SK-N-SH treated with all-trans-retinoic acid at 6 μM for 48 hours (cell line): ENCODE data around the gene CHFR.
"Not testable (repeated sequence)": the region's sequence is repeated elsewhere in the genome, so short reads cannot be mapped to it uniquely, and the experiment has no call there.

Experiments used
- ATAC-seq: fragments of 200-7000 bp; cut with Tn5 transposase; 3 replicates; pipeline ENCODE4 v1.9.1; 2020; ENCODE audit warnings: mild to moderate bottlenecking, moderate library complexity
- ARNTL ChIP-seq: fragments of 450-650 bp; formaldehyde crosslinking; IDR thresholded peaks from 2 replicates; pipeline ENCODE4 v1.5.0; 2020; ENCODE audit warnings: low read depth, mild to moderate bottlenecking, moderate library complexity, borderline replicate concordance
- BACH2 ChIP-seq: fragments of 250-450 bp; sonication (Bioruptor Pico); IDR thresholded peaks from 2 replicates; pipeline ENCODE4 v1.9.0; 2021; ENCODE audit warnings: mild to moderate bottlenecking, borderline replicate concordance
- CSDC2 ChIP-seq: fragments of 250-450 bp; sonication (Bioruptor Pico); IDR thresholded peaks from 2 replicates; pipeline ENCODE4 v1.5.0; 2020; ENCODE audit warnings: mild to moderate bottlenecking, moderate library complexity
- ESRRG ChIP-seq: fragments of 250-450 bp; sonication (Bioruptor Pico); IDR thresholded peaks from 2 replicates; pipeline ENCODE4 v1.6.1; 2021; ENCODE audit warnings: mild to moderate bottlenecking
- GLIS3 ChIP-seq: fragments of 250-450 bp; sonication (Bioruptor Pico); IDR thresholded peaks from 2 replicates; pipeline ENCODE4 v1.5.0; 2020; ENCODE audit warnings: mild to moderate bottlenecking, moderate library complexity
- ISL1 ChIP-seq: fragments of 250-450 bp; sonication (Bioruptor Pico); IDR thresholded peaks from 2 replicates; pipeline ENCODE4 v2.1.2; 2022; ENCODE audit warnings: mild to moderate bottlenecking, moderate library complexity
- OSR1 ChIP-seq: fragments of 250-450 bp; sonication (Bioruptor Pico); IDR thresholded peaks from 2 replicates; pipeline ENCODE4 v1.8.0; 2022; ENCODE audit warnings: moderate library complexity, mild to moderate bottlenecking, inconsistent platforms
- PPARA ChIP-seq: fragments of 250-450 bp; sonication (Bioruptor Pico); IDR thresholded peaks from 2 replicates; pipeline ENCODE4 v1.5.0; 2020; ENCODE audit warnings: mild to moderate bottlenecking, borderline replicate concordance
- RARB ChIP-seq: fragments of 250-450 bp; sonication (Bioruptor Pico); IDR thresholded peaks from 2 replicates; pipeline ENCODE4 v1.8.0; 2021; ENCODE audit warnings: mild to moderate bottlenecking, moderate library complexity
- SNAI2 ChIP-seq: fragments of 250-450 bp; sonication (Bioruptor Pico); IDR thresholded peaks from 2 replicates; pipeline ENCODE4 v1.5.0; 2020; ENCODE audit warnings: mild to moderate bottlenecking, moderate library complexity
- TCF4 ChIP-seq: fragments of 250-450 bp; sonication (Bioruptor Pico); IDR thresholded peaks from 2 replicates; pipeline ENCODE4 v1.8.0; 2021; ENCODE audit warnings: mild to moderate bottlenecking, moderate library complexity, borderline replicate concordance
- TOX ChIP-seq: fragments of 250-450 bp; sonication (Bioruptor Pico); IDR thresholded peaks from 2 replicates; pipeline ENCODE4 v1.8.0; 2021; ENCODE audit warnings: mild to moderate bottlenecking, moderate library complexity, borderline replicate concordance
- ZC3H10 ChIP-seq: fragments of 250-450 bp; sonication (Bioruptor Pico); IDR thresholded peaks from 2 replicates; pipeline ENCODE4 v1.5.1; 2021; ENCODE audit warnings: mild to moderate bottlenecking, moderate library complexity
- ZFP3 ChIP-seq: fragments of 250-450 bp; sonication (Bioruptor Pico); IDR thresholded peaks from 2 replicates; pipeline ENCODE4 v1.5.0; 2020; ENCODE audit warnings: mild to moderate bottlenecking, moderate library complexity
- ZFP30 ChIP-seq: fragments of 450-650 bp; formaldehyde crosslinking; IDR thresholded peaks from 2 replicates; pipeline ENCODE4 v1.5.0; 2022; ENCODE audit warnings: mild to moderate bottlenecking, moderate library complexity
- ZNF565 ChIP-seq: fragments of 450-650 bp; formaldehyde crosslinking; conservative IDR thresholded peaks from 2 replicates; pipeline ENCODE4 v1.5.0; 2020; ENCODE audit warnings: low read depth, mild to moderate bottlenecking, moderate library complexity
- ZNF70 ChIP-seq: fragments of 450-650 bp; formaldehyde crosslinking; IDR thresholded peaks from 2 replicates; pipeline ENCODE4 v1.5.0; 2020; ENCODE audit warnings: mild to moderate bottlenecking, moderate library complexity
- ZNF8 ChIP-seq: fragments of 450-650 bp; formaldehyde crosslinking; IDR thresholded peaks from 2 replicates; pipeline ENCODE4 v1.5.0; 2020; ENCODE audit warnings: mild to moderate bottlenecking, moderate library complexity
- TF ChIP-seq, protein P1 (sequence below): fragments of 250-450 bp; sonication (Bioruptor Pico); IDR thresholded peaks from 2 replicates; pipeline ENCODE4 v1.5.0; 2020; ENCODE audit warnings: mild to moderate bottlenecking, moderate library complexity
- TF ChIP-seq, protein P2 (sequence below): fragments of 250-450 bp; sonication (Bioruptor Pico); IDR thresholded peaks from 2 replicates; pipeline ENCODE4 v1.5.1; 2020; ENCODE audit warnings: low read depth, mild to moderate bottlenecking, moderate library complexity
- TF ChIP-seq, protein P3 (sequence below): fragments of 250-450 bp; sonication (Bioruptor Pico); IDR thresholded peaks from 2 replicates; pipeline ENCODE4 v1.8.0; 2021; ENCODE audit warnings: low read depth, mild to moderate bottlenecking, moderate library complexity, borderline replicate concordance
- TF ChIP-seq, protein P4 (sequence below): fragments of 250-450 bp; sonication (Bioruptor Pico); IDR thresholded peaks from 2 replicates; pipeline ENCODE4 v1.8.0; 2020; ENCODE audit warnings: mild to moderate bottlenecking, moderate library complexity, borderline replicate concordance

CHFR gene

DNA sequence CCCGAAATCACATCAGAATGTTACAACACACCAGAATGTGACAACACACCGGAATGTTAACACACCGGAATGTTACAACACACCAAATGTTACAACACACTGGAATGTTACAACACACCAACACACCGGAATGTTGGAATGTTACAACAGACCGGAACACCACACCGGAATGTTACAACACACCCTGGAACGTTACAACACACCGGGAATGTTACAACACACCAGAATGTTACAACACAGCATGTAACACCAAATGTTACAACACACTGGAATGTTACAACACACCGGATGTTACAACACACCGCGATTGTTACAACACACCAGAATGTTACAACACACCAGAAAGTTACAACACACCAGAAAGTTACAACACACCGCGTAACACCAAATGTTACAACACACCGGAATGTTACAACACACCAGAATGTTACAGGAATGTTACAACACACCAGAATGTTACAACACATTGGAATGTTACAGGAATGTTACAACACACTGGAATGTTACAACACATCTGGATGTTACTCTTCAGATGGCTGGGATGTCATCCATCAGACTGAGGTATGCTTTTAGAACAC lies 21.1 kb downstream of the CHFR start:
- ATAC-seq, result no peak
- TF ChIP-seq ESRRG (CRISPR knock-in tag) (no peak), ZNF565 (no peak), BACH2 (no peak), ISL1 (CRISPR knock-in tag) (no peak), CSDC2 (CRISPR knock-in tag) (no peak), ZFP3 (CRISPR knock-in tag) (no peak), OSR1 (CRISPR knock-in tag) (no peak), TOX (CRISPR knock-in tag) (no peak), TCF4 (no peak)
- TF ChIP-seq, protein P1, sequence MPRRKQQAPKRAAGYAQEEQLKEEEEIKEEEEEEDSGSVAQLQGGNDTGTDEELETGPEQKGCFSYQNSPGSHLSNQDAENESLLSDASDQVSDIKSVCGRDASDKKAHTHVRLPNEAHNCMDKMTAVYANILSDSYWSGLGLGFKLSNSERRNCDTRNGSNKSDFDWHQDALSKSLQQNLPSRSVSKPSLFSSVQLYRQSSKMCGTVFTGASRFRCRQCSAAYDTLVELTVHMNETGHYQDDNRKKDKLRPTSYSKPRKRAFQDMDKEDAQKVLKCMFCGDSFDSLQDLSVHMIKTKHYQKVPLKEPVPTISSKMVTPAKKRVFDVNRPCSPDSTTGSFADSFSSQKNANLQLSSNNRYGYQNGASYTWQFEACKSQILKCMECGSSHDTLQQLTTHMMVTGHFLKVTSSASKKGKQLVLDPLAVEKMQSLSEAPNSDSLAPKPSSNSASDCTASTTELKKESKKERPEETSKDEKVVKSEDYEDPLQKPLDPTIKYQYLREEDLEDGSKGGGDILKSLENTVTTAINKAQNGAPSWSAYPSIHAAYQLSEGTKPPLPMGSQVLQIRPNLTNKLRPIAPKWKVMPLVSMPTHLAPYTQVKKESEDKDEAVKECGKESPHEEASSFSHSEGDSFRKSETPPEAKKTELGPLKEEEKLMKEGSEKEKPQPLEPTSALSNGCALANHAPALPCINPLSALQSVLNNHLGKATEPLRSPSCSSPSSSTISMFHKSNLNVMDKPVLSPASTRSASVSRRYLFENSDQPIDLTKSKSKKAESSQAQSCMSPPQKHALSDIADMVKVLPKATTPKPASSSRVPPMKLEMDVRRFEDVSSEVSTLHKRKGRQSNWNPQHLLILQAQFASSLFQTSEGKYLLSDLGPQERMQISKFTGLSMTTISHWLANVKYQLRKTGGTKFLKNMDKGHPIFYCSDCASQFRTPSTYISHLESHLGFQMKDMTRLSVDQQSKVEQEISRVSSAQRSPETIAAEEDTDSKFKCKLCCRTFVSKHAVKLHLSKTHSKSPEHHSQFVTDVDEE (CRISPR knock-in tag), result no peak
- TF ChIP-seq, protein P2, sequence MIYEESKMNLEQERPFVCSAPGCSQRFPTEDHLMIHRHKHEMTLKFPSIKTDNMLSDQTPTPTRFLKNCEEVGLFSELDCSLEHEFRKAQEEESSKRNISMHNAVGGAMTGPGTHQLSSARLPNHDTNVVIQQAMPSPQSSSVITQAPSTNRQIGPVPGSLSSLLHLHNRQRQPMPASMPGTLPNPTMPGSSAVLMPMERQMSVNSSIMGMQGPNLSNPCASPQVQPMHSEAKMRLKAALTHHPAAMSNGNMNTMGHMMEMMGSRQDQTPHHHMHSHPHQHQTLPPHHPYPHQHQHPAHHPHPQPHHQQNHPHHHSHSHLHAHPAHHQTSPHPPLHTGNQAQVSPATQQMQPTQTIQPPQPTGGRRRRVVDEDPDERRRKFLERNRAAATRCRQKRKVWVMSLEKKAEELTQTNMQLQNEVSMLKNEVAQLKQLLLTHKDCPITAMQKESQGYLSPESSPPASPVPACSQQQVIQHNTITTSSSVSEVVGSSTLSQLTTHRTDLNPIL (CRISPR knock-in tag), result no peak

DNA sequence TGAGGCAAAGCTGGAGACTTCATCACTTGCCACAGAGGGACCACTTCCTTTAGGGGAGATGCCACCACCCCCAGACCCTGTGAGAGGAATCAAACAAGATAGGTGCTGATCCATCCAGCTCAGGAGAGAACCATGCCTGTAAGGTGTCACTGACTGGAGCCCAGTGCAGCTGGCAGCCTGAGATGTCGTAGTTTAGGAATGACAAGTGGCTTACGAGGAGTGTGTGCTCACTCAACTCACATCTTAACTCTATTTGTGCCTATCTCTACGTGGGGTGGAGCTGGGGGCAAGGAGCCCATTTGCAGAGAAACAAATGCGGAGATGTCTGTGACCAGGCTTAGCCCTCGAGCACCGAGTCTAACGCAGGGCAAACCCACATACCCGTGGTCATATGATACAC lies 25.8 kb downstream of the CHFR start:
- ATAC-seq, result no peak

DNA sequence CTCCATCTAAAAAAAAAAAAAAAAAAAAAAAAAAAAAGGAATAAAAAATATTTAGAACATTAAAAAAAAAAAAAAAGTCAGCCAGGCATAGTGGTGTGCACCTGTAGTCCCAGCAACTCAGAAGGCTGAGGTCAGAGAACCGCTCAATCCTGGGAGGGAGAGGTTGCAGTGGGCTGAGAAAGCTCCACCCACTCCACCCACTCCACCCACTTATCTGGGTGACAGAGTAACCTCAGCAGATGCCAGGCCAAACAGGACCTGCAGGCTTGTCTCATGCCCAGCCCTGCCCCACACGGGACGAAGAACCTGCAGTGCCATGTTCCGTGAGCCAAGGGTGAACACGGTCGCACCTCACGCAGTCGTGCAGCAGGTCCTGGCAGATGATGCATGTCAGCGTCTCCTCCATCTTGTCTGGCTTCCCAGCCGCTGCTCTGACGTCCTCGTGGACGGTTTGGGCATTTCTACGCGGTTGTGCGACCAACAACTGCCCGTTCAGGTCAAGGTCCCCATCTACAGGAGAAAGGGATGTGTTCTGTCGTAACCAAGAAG lies 28.6 kb downstream of the CHFR start:
- no peak; the same call in 2 of the 3 replicates for ATAC-seq

More for the DNA sequence above, 25.8 kb downstream of the CHFR start:
- TF ChIP-seq, protein P2 (CRISPR knock-in tag), result no peak
- TF ChIP-seq ESRRG (CRISPR knock-in tag), result no peak
- TF ChIP-seq ARNTL, result no peak
- no peak for TF ChIP-seq ZFP3 (CRISPR knock-in tag)
- no peak for TF ChIP-seq TCF4
- no peak for TF ChIP-seq ZNF565
- TF ChIP-seq PPARA (CRISPR knock-in tag), result no peak
- no peak for TF ChIP-seq ISL1 (CRISPR knock-in tag)
- TF ChIP-seq, protein P3, sequence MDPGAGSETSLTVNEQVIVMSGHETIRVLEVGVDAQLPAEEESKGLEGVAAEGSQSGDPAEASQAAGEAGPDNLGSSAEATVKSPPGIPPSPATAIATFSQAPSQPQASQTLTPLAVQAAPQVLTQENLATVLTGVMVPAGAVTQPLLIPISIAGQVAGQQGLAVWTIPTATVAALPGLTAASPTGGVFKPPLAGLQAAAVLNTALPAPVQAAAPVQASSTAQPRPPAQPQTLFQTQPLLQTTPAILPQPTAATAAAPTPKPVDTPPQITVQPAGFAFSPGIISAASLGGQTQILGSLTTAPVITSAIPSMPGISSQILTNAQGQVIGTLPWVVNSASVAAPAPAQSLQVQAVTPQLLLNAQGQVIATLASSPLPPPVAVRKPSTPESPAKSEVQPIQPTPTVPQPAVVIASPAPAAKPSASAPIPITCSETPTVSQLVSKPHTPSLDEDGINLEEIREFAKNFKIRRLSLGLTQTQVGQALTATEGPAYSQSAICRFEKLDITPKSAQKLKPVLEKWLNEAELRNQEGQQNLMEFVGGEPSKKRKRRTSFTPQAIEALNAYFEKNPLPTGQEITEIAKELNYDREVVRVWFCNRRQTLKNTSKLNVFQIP (CRISPR knock-in tag), result no peak
- no peak for TF ChIP-seq RARB (CRISPR knock-in tag)
- TF ChIP-seq TOX (CRISPR knock-in tag), result no peak
- TF ChIP-seq ZFP30, result no peak
- no peak for TF ChIP-seq OSR1 (CRISPR knock-in tag)
- TF ChIP-seq, protein P4, sequence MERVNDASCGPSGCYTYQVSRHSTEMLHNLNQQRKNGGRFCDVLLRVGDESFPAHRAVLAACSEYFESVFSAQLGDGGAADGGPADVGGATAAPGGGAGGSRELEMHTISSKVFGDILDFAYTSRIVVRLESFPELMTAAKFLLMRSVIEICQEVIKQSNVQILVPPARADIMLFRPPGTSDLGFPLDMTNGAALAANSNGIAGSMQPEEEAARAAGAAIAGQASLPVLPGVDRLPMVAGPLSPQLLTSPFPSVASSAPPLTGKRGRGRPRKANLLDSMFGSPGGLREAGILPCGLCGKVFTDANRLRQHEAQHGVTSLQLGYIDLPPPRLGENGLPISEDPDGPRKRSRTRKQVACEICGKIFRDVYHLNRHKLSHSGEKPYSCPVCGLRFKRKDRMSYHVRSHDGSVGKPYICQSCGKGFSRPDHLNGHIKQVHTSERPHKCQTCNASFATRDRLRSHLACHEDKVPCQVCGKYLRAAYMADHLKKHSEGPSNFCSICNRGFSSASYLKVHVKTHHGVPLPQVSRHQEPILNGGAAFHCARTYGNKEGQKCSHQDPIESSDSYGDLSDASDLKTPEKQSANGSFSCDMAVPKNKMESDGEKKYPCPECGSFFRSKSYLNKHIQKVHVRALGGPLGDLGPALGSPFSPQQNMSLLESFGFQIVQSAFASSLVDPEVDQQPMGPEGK (CRISPR knock-in tag), result no peak
- TF ChIP-seq ZNF70 (CRISPR knock-in tag), result no peak
- no peak for TF ChIP-seq SNAI2 (CRISPR knock-in tag)
- TF ChIP-seq, all 23 proteins: peak for 0

DNA sequence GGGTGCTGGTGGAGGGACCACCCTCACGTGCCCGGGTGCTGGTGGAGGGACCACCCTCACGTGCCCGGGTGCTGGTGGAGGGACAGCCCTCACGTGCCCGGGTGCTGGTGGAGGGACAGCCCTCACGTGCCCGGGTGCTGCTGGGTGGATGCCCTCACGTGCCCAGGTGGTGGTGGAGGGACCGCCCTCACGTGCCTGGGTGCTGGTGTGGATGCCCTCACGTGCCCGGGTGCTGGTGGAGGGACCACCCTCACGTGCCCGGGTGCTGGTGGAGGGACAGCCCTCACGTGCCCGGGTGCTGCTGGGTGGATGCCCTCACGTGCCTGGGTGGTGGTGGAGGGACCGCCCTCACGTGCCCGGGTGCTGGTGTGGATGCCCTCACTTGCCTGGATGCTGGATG lies 30.4 kb downstream of the CHFR start:
- ATAC-seq, result not testable (repeated sequence)

More for the DNA sequence above, 28.6 kb downstream of the CHFR start:
- TF ChIP-seq RARB (CRISPR knock-in tag) (no peak), ZFP3 (CRISPR knock-in tag) (no peak), PPARA (CRISPR knock-in tag) (no peak), GLIS3 (CRISPR knock-in tag) (no peak), ZNF565 (no peak), OSR1 (CRISPR knock-in tag) (no peak), ZNF8 (CRISPR knock-in tag) (no peak), ZC3H10 (CRISPR knock-in tag) (no peak)
- TF ChIP-seq, protein P4 (CRISPR knock-in tag), result no peak
